HepG2 (cell line): Measurements from ENCODE around the gene RPA1. TPM values are rescaled to one million over a fixed set of nuclear protein-coding genes. Genes with fewer than 3 reads are reported as not detected.

Experiments
- ATAC-seq: fragments of 200-7000 bp; cut with Tn5 transposase; 3 replicates; pipeline ENCODE4 v1.9.1; 2020; ENCODE audit warnings: mild to moderate bottlenecking, moderate library complexity
- BruUV-seq: library from RNA; stranded (reverse); fragments of 400-500 nt; replicated peaks from 2 replicates; lab custom pipeline; 2021; lab: Mats Ljungman, UMichigan
- CTCF ChIA-PET: fragments of 300-600 bp; formaldehyde crosslinking; extraction: SDS; loops from one replicate; lab custom pipeline; 2021; ENCODE audit warnings: low total read pairs, inconsistent platforms, low intra/inter-chr PET ratio; lab: Yijun Ruan, JAX
- POLR2A ChIA-PET: fragments of 350-600 bp; sonication (Branson Sonifier 250); formaldehyde crosslinking; loops from one replicate; lab custom pipeline; 2020; ENCODE audit warnings: antibody characterized with exemption, inconsistent platforms; lab: Yijun Ruan, JAX
- DNase-seq: peaks from one replicate; pipeline ENCODE4 v3.0.0-alpha.2; 2015; ENCODE audit warnings: low spot score
- FAIRE-seq: peaks from 3 replicates; lab custom pipeline; 2011; peaks lifted over from hg19 to GRCh38; lab: Jason Lieb, UNC
- H2AFZ ChIP-seq: one replicate; pipeline ENCODE4 v1.6.1; 2011; ENCODE audit warnings: low read length, inconsistent platforms
- H3K27ac ChIP-seq: fragments of 300-600 bp; 3 replicates; pipeline ENCODE4 v1.8.0; 2011; ENCODE audit warnings: mixed run types, mild to moderate bottlenecking, mixed read lengths, low read length, inconsistent platforms; ENCODE audit not compliant: insufficient read depth; ENCODE audit errors: extremely low read length
- H3K27me3 ChIP-seq, 2 experiments: fragments of 200-600 bp in 1 of 2; 2 replicates in 1 of 2; 3 replicates in 1 of 2; pipeline versions ENCODE4 v1.6.0 to v1.8.0; 2011; ENCODE audit warnings: low read length in 2 of 2, mild to moderate bottlenecking in 2 of 2, moderate library complexity in 2 of 2, inconsistent platforms in 1 of 2; ENCODE audit not compliant: insufficient read depth in 2 of 2, control insufficient read depth in 1 of 2
- H3K36me3 ChIP-seq, 2 experiments: fragments of 200-600 bp in 1 of 2; replicated peaks in 1 of 2; 2 replicates in 1 of 2; 3 replicates in 1 of 2; pipeline versions ENCODE4 v1.5.1 to v1.8.0; 2011; ENCODE audit warnings: low read length in 2 of 2, inconsistent platforms in 1 of 2; ENCODE audit not compliant: insufficient read depth in 2 of 2, control insufficient read depth in 1 of 2
- H3K4me1 ChIP-seq: 2 replicates; pipeline ENCODE4 v1.5.1; 2012; ENCODE audit warnings: low read length, inconsistent platforms; ENCODE audit not compliant: insufficient read depth
- H3K4me2 ChIP-seq: 2 replicates; pipeline ENCODE4 v1.6.0; 2011; ENCODE audit warnings: low read depth, low read length, inconsistent platforms
- H3K4me3 ChIP-seq, 3 experiments: fragments of 200-600 bp in 1 of 3; sonication (generic), shearing (Covaris generic) in 1 of 3; replicated peaks in 1 of 3; 2 replicates each; pipeline ENCODE4 v1.5.1; 2011 to 2016; ENCODE audit warnings: low read length in 3 of 3, inconsistent platforms in 2 of 3, low read depth in 2 of 3, mild to moderate bottlenecking in 2 of 3, control low read depth in 1 of 3, mixed read lengths in 1 of 3; ENCODE audit not compliant: insufficient read depth in 1 of 3
- H3K79me2 ChIP-seq: one replicate; pipeline ENCODE4 v1.6.1; 2011; ENCODE audit warnings: low read length, inconsistent platforms; ENCODE audit not compliant: insufficient read depth
- H3K9ac ChIP-seq: 2 replicates; pipeline ENCODE4 v1.6.0; 2011; ENCODE audit warnings: mild to moderate bottlenecking, low read depth, low read length, inconsistent platforms; ENCODE audit not compliant: insufficient read depth
- H3K9me3 ChIP-seq: 2 replicates; pipeline ENCODE4 v1.5.1; 2012; ENCODE audit warnings: mild to moderate bottlenecking, low read length
- H4K20me1 ChIP-seq: 2 replicates; pipeline ENCODE4 v1.6.0; 2011; ENCODE audit warnings: inconsistent platforms, mild to moderate bottlenecking, low read length, moderate library complexity; ENCODE audit not compliant: insufficient read depth
- EEA1 ChIP-seq: sonication (generic); formaldehyde crosslinking; IDR thresholded peaks from 2 replicates; pipeline ENCODE4 v1.5.1; 2020; ENCODE audit warnings: mild to moderate bottlenecking, missing genetic modification reagents, borderline replicate concordance
- HOXA7 ChIP-seq: sonication (generic); formaldehyde crosslinking; IDR thresholded peaks from 2 replicates; pipeline ENCODE4 v1.8.1; 2022; ENCODE audit warnings: mild to moderate bottlenecking, missing genetic modification reagents, moderate library complexity
- IRF2 ChIP-seq: IDR thresholded peaks from 2 replicates; pipeline ENCODE4 v1.6.1; 2018; ENCODE audit warnings: missing genetic modification reagents, missing compliant biosample characterization
- MBD4 ChIP-seq: IDR thresholded peaks from 2 replicates; pipeline ENCODE4 v1.6.1; 2012; ENCODE audit warnings: low read length, inconsistent platforms, borderline replicate concordance
- SRSF4 ChIP-seq: fragments of 200-400 bp; formaldehyde crosslinking; IDR thresholded peaks from one replicate; pipeline ENCODE4 v1.6.1; 2018; ENCODE audit warnings: mild to moderate bottlenecking, low read depth, low read length, moderate library complexity; ENCODE audit not compliant: poor library complexity, severe bottlenecking
- ZNF460 ChIP-seq: sonication (generic); formaldehyde crosslinking; IDR thresholded peaks from 2 replicates; pipeline ENCODE4 v1.5.1; 2020; ENCODE audit warnings: missing genetic modification reagents, mild to moderate bottlenecking, borderline replicate concordance
- ZNF468 ChIP-seq: sonication (generic); formaldehyde crosslinking; IDR thresholded peaks from 2 replicates; pipeline ENCODE4 v1.8.0; 2022; ENCODE audit warnings: mild to moderate bottlenecking, moderate library complexity, missing genetic modification reagents
- WGBS: methylation state at CpG from one replicate; pipeline ENCODE4 v1.1.6; 2017; ENCODE audit warnings: low lambda C conversion rate; 5-methylcytosine and 5-hydroxymethylcytosine counted together
- in situ Hi-C: cut with HindIII; loops from 2 replicates; pipeline ENCODE4 v1.10.0; 2017; ENCODE audit warnings: low pct_unique_long_range_greater_than_20kb; ENCODE audit not compliant: extremely low pct_ligation_motif_present
- intact Hi-C: fragments of 100-400 bp; cut with micrococcal nuclease; formaldehyde crosslinking; loops from one replicate; pipeline ENCODE4 v1.10.0; 2022; ENCODE audit not compliant: unreplicated experiment
- polyA plus RNA-seq, 8 experiments: library from polyadenylated mRNA; depleted of rRNA in 3 of 8; stranded (reverse) in 7 of 8; unstranded in 1 of 8; fragments of >200 nt; fragmentation: Illumina TruSeq in 4 of 8; extraction: Trizol in 4 of 8; gene quantifications; 2 replicates each; pipeline versions ENCODE4 v1.2.1 to v1.2.3, GENCODE V29; 2011 to 2016; ENCODE audit warnings: low read depth in 4 of 8, missing spikeins in 1 of 8, mixed read lengths in 1 of 8; ENCODE audit not compliant: insufficient read depth in 1 of 8
- total RNA-seq, 5 experiments: library from RNA; depleted of rRNA; stranded (reverse); fragments of >200 nt; fragmentation: Illumina TruSeq; extraction: Trizol; gene quantifications; 2 replicates each; pipeline ENCODE4 v1.2.3, GENCODE V29; 2016; ENCODE audit warnings: low read depth in 1 of 5
- TF ChIP-seq, protein P1 (sequence below): sonication (generic); formaldehyde crosslinking; IDR thresholded peaks from 2 replicates; pipeline ENCODE4 v1.4.0; 2020; ENCODE audit warnings: missing genetic modification reagents
- TF ChIP-seq, protein P2 (sequence below): sonication (generic); formaldehyde crosslinking; IDR thresholded peaks from 2 replicates; pipeline ENCODE4 v1.9.0; 2021; ENCODE audit warnings: missing genetic modification reagents, mild to moderate bottlenecking, borderline replicate concordance
- TF ChIP-seq, protein P3 (sequence below): sonication (generic); formaldehyde crosslinking; IDR thresholded peaks from 2 replicates; pipeline ENCODE4 v1.4.0; 2020; ENCODE audit warnings: mild to moderate bottlenecking, missing genetic modification reagents, borderline replicate concordance
- TF ChIP-seq, protein P4 (sequence below): sonication (generic); formaldehyde crosslinking; IDR thresholded peaks from 2 replicates; pipeline ENCODE4 v1.5.1; 2020; ENCODE audit warnings: mild to moderate bottlenecking, missing genetic modification reagents, moderate library complexity

Gene RPA1
- total and polyA plus RNA-seq, 2 of the 13 experiments (the other 11 are each of a cell fraction or from before 2014, with no cell fraction given), result 13.9 to 37.6 TPM

DNA sequence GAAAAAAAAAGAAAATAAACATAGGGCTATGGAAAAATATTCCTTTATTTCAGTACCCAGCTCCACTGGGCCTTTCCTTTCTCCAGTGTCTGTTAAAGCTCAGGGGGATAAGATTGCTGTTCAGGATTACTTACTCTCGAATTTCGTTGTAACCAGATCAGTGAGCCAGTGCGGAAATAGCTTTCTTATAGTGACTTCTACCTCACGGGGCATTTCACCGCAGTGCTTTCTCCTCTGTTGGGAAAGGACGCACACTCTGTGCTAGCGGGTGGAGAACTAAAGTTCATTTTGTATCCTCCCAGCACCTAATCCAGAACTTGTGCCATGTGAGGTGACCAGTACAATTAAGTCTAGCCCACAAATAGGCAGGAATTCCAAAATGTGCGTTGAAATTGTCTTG is 38.3 kb downstream of the RPA1 start (continued):
- TF ChIP-seq, protein P1, sequence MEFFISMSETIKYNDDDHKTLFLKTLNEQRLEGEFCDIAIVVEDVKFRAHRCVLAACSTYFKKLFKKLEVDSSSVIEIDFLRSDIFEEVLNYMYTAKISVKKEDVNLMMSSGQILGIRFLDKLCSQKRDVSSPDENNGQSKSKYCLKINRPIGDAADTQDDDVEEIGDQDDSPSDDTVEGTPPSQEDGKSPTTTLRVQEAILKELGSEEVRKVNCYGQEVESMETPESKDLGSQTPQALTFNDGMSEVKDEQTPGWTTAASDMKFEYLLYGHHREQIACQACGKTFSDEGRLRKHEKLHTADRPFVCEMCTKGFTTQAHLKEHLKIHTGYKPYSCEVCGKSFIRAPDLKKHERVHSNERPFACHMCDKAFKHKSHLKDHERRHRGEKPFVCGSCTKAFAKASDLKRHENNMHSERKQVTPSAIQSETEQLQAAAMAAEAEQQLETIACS (CRISPR knock-in tag), result no peak
- TF ChIP-seq EEA1 (CRISPR knock-in tag) (no peak), HOXA7 (CRISPR knock-in tag) (no peak), MBD4 (no peak)

DNA sequence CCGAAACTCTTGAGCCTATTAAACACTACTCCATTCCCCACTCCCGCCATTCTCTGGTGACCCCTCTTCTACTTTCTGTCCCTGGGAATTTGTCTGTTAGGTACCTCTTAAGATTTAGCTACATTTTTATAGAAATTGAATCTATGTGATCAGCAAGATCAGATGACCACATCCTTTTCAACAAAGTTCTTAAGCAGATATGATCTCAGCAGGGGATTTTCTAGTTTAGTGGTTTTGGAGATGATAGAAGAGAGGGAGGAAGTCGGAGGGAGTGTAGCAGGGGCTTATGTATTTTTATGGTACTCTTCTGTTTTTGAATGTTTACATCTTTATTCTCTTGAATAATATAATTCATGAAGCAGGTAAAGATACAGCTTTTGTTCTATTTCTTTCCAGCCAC is 40.8 kb downstream of the RPA1 start:
- no TSS peak for BruUV-seq
- TF ChIP-seq IRF2 (CRISPR knock-in tag), result no peak
- no peak for TF ChIP-seq SRSF4
- TF ChIP-seq, protein P2, sequence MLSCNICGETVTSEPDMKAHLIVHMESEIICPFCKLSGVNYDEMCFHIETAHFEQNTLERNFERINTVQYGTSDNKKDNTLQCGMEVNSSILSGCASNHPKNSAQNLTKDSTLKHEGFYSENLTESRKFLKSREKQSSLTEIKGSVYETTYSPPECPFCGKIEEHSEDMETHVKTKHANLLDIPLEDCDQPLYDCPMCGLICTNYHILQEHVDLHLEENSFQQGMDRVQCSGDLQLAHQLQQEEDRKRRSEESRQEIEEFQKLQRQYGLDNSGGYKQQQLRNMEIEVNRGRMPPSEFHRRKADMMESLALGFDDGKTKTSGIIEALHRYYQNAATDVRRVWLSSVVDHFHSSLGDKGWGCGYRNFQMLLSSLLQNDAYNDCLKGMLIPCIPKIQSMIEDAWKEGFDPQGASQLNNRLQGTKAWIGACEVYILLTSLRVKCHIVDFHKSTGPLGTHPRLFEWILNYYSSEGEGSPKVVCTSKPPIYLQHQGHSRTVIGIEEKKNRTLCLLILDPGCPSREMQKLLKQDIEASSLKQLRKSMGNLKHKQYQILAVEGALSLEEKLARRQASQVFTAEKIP, result no peak
- no peak for TF ChIP-seq ZNF460 (CRISPR knock-in tag)
- TF ChIP-seq, protein P3, sequence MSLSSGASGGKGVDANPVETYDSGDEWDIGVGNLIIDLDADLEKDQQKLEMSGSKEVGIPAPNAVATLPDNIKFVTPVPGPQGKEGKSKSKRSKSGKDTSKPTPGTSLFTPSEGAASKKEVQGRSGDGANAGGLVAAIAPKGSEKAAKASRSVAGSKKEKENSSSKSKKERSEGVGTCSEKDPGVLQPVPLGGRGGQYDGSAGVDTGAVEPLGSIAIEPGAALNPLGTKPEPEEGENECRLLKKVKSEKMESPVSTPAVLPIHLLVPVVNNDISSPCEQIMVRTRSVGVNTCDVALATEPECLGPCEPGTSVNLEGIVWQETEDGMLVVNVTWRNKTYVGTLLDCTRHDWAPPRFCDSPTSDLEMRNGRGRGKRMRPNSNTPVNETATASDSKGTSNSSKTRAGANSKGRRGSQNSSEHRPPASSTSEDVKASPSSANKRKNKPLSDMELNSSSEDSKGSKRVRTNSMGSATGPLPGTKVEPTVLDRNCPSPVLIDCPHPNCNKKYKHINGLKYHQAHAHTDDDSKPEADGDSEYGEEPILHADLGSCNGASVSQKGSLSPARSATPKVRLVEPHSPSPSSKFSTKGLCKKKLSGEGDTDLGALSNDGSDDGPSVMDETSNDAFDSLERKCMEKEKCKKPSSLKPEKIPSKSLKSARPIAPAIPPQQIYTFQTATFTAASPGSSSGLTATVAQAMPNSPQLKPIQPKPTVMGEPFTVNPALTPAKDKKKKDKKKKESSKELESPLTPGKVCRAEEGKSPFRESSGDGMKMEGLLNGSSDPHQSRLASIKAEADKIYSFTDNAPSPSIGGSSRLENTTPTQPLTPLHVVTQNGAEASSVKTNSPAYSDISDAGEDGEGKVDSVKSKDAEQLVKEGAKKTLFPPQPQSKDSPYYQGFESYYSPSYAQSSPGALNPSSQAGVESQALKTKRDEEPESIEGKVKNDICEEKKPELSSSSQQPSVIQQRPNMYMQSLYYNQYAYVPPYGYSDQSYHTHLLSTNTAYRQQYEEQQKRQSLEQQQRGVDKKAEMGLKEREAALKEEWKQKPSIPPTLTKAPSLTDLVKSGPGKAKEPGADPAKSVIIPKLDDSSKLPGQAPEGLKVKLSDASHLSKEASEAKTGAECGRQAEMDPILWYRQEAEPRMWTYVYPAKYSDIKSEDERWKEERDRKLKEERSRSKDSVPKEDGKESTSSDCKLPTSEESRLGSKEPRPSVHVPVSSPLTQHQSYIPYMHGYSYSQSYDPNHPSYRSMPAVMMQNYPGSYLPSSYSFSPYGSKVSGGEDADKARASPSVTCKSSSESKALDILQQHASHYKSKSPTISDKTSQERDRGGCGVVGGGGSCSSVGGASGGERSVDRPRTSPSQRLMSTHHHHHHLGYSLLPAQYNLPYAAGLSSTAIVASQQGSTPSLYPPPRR (CRISPR knock-in tag), result no peak
- no peak for TF ChIP-seq ZNF468 (CRISPR knock-in tag)
- TF ChIP-seq, protein P4, sequence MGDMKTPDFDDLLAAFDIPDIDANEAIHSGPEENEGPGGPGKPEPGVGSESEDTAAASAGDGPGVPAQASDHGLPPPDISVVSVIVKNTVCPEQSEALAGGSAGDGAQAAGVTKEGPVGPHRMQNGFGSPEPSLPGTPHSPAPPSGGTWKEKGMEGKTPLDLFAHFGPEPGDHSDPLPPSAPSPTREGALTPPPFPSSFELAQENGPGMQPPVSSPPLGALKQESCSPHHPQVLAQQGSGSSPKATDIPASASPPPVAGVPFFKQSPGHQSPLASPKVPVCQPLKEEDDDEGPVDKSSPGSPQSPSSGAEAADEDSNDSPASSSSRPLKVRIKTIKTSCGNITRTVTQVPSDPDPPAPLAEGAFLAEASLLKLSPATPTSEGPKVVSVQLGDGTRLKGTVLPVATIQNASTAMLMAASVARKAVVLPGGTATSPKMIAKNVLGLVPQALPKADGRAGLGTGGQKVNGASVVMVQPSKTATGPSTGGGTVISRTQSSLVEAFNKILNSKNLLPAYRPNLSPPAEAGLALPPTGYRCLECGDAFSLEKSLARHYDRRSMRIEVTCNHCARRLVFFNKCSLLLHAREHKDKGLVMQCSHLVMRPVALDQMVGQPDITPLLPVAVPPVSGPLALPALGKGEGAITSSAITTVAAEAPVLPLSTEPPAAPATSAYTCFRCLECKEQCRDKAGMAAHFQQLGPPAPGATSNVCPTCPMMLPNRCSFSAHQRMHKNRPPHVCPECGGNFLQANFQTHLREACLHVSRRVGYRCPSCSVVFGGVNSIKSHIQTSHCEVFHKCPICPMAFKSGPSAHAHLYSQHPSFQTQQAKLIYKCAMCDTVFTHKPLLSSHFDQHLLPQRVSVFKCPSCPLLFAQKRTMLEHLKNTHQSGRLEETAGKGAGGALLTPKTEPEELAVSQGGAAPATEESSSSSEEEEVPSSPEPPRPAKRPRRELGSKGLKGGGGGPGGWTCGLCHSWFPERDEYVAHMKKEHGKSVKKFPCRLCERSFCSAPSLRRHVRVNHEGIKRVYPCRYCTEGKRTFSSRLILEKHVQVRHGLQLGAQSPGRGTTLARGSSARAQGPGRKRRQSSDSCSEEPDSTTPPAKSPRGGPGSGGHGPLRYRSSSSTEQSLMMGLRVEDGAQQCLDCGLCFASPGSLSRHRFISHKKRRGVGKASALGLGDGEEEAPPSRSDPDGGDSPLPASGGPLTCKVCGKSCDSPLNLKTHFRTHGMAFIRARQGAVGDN (CRISPR knock-in tag), result no peak

More for the DNA sequence above, 40.8 kb downstream of the RPA1 start:
- Histone ChIP-seq H3K9me3 (no peaks in the 10 kb centered on the region), H3K4me1 (no peaks in the 10 kb centered on the region), H3K4me2 (no peak overlapping the region), H2AFZ (no peak overlapping the region), H3K36me3 (peaks cover 4 to 43% of the 10 kb centered on the region in 2 experiments), H3K27ac (no peak overlapping the region), H3K4me3 (no peak overlapping the region), H3K79me2 (no peaks in the 10 kb centered on the region), H3K9ac (no peak overlapping the region), H4K20me1 (no peaks in the 10 kb centered on the region), H3K27me3 (no peaks in the 10 kb centered on the region)
- in situ Hi-C loops, result no loop called here
- ChIA-PET POLR2A (no interaction called here), CTCF (no interaction called here)
- ATAC-seq (no peak), FAIRE-seq (no peak), DNase-seq (no peak)
- WGBS, result 98% methylated on average over 3 of the region's 3 CpGs
- intact Hi-C loops, result loop anchor here (5.0 kb wide), 1 partner anchor 372 kb away; no protein-coding TSS in a partner anchor
